ENCODE measurements around the gene MAT2B. TPM values are rescaled to one million over a fixed set of nuclear protein-coding genes. Genes with fewer than 3 reads are reported as not detected.

Gene MAT2B
- total and polyA plus RNA-seq, 9 of the 15 experiments (the other 6 are each of a cell fraction or from before 2014, with no cell fraction given): 32.0 to 57.7 (median 43.6) TPM

GRCh38 chr5:163509291-163509951 is 4.0 kb downstream of the MAT2B start:
- ChIA-PET CTCF (ENCODE audit: low intra/inter-chr PET ratio) (no interaction called here), POLR2A (interaction anchor here (0.9 kb wide), 1 partner anchor 49 kb away, joined by 3 read pairs; the partner anchor contains the start of gene HMMR)
- H3K4me1 ChIP-seq (replicated peaks in 1 of 2; ENCODE audit: control insufficient read depth in 2 of 2, insufficient read depth in 2 of 2, low read length in 2 of 2): peaks cover 0 to 7% of the 10 kb centered on the region in 2 experiments; a peak in 2 of 5 replicates
- intact Hi-C loops (cut with micrococcal nuclease) (loop anchor here (5.0 kb wide), 1 partner anchor 848 kb away; no protein-coding TSS in a partner anchor), in situ Hi-C loops (cut with MboI) (loop anchor here (25.0 kb wide), 1 partner anchor 853 kb away; no protein-coding TSS in a partner anchor)
- peak in 2 of 4 experiments; percentile 7 to 29 for DNase-seq (ENCODE audit: extremely low read depth in 1 of 4, low spot score in 3 of 4)
- no peak overlapping the region for H2AFZ ChIP-seq (ENCODE audit: low read depth, low read length)
- H3K27me3 ChIP-seq (ENCODE audit: control insufficient read depth in 2 of 2, insufficient read depth in 2 of 2, low read length in 2 of 2): no peaks in the 10 kb centered on the region
- peaks cover 30% of the 10 kb centered on the region for H3K36me3 ChIP-seq (ENCODE audit: control insufficient read depth, insufficient read depth, low read length)
- TF ChIP-seq NFIC (IDR thresholded peaks at IDR 0.05) (0 out of 2 replicates have a peak, but pooled peaks have one; percentile 40), HDAC3 (IDR thresholded peaks at IDR 0.05; ENCODE audit: borderline replicate concordance, partially characterized antibody) (no peak), ETS1 (conservative IDR thresholded peaks at IDR 0.05; ENCODE audit: control insufficient read depth, low read depth, low read length) (no peak), MEIS2 (IDR thresholded peaks at IDR 0.05; ENCODE audit: partially characterized antibody) (no peak), KLF1 (tag; IDR thresholded peaks at IDR 0.05) (no peak), ASH1L (IDR thresholded peaks at IDR 0.05; ENCODE audit: borderline replicate concordance, low read depth, partially characterized antibody) (no peak), HOXB6 (CRISPR knock-in tag; IDR thresholded peaks at IDR 0.05; ENCODE audit: borderline replicate concordance) (no peak), ELF2 (CRISPR knock-in tag; IDR thresholded peaks at IDR 0.05) (no peak), ZNF512 (tag; IDR thresholded peaks at IDR 0.05) (0 out of 2 replicates have a peak, but pooled peaks have one; percentile 42)
- H3K9me1 ChIP-seq (ENCODE audit: control insufficient read depth, insufficient read depth, low read length): no peaks in the 10 kb centered on the region
- no peaks in the 10 kb centered on the region for H3K9me3 ChIP-seq (replicated peaks; ENCODE audit: control insufficient read depth, insufficient read depth, low read depth, low read length)
- H3K4me2 ChIP-seq (ENCODE audit: insufficient read depth, low read length): peak overlapping the region; percentile 42
- ATAC-seq: no peak
- FAIRE-seq: peak; percentile 26
- no peak overlapping the region for H3K9ac ChIP-seq (ENCODE audit: insufficient read depth in 1 of 2, low read depth in 2 of 2, low read length in 2 of 2)
- H3K4me3 ChIP-seq: no peak overlapping the region
- BruUV-seq (replicated peaks): no TSS peak
- H3K79me2 ChIP-seq (ENCODE audit: control insufficient read depth, insufficient read depth, low read length): peaks cover 76% of the 10 kb centered on the region
- WGBS (ENCODE audit: insufficient coverage, low coverage, missing lambda C conversion rate): 32% methylated on average over 7 of the region's 7 CpGs
- H4K20me1 ChIP-seq (replicated peaks; ENCODE audit: control insufficient read depth, insufficient read depth, low read length): 0 out of 2 replicates have a peak, but pooled peaks cover 3% of the 10 kb centered on the region
- no peak overlapping the region for H3K27ac ChIP-seq (ENCODE audit: extremely low read depth, low read depth, low read length)

Data from K562 (cell line).